Activated CD4-positive, alpha-beta memory T cell treated with anti-CD3 and anti-CD28 coated beads for 36 hours (primary cell): ENCODE data around the gene TCERG1L. TPM values are rescaled to one million over a fixed set of nuclear protein-coding genes. Genes with fewer than 3 reads are reported as not detected.

Source experiments
- CTCF ChIA-PET: fragments of 350-600 bp; sonication (Branson Sonifier 250); formaldehyde crosslinking; loops from one replicate; lab custom pipeline; 2021; ENCODE audit warnings: antibody characterized with exemption, inconsistent platforms; lab: Charles Lee
- POLR2A ChIA-PET: fragments of 350-600 bp; sonication (Branson Sonifier 250); formaldehyde crosslinking; loops from one replicate; lab custom pipeline; 2021; ENCODE audit warnings: antibody characterized with exemption; lab: Charles Lee
- DNase-seq: peaks from one replicate; pipeline ENCODE4 v3.0.0-alpha.2; 2020
- H3K27ac Mint-ChIP-seq: one replicate; pipeline ENCODE4 v1.8.0; 2021; ENCODE audit warnings: mixed read lengths
- H3K27me3 Mint-ChIP-seq: one replicate; pipeline ENCODE4 v1.8.0; 2021; ENCODE audit warnings: mixed read lengths
- H3K36me3 Mint-ChIP-seq: one replicate; pipeline ENCODE4 v1.8.0; 2021; ENCODE audit warnings: mixed read lengths
- H3K4me1 Mint-ChIP-seq: one replicate; pipeline ENCODE4 v1.8.0; 2021; ENCODE audit warnings: low read depth, mixed read lengths
- H3K4me3 Mint-ChIP-seq: one replicate; pipeline ENCODE4 v1.8.0; 2021; ENCODE audit warnings: mild to moderate bottlenecking, mixed read lengths
- H3K9me3 Mint-ChIP-seq: one replicate; pipeline ENCODE4 v1.8.0; 2021; ENCODE audit warnings: mixed read lengths
- intact Hi-C: fragments of 100-400 bp; cut with micrococcal nuclease; formaldehyde crosslinking; loops from one replicate; pipeline ENCODE4 v1.15.1; 2023
- total RNA-seq, 2 experiments: library from RNA; stranded (reverse); gene quantifications; one replicate each; pipeline ENCODE4 v1.2.3, GENCODE V29; 2021

TCERG1L gene
- total RNA-seq, 2 experiments from 2014 or later = not detected

- no peaks in the 10 kb centered on the region for H3K36me3 Mint-ChIP-seq
- POLR2A ChIA-PET = no interaction called here
- intact Hi-C loops = no loop called here
- DNase-seq = no peak
- no peaks in the 10 kb centered on the region for H3K4me1 Mint-ChIP-seq
- H3K27me3 Mint-ChIP-seq = no peaks in the 10 kb centered on the region
- no peak overlapping the region for H3K27ac Mint-ChIP-seq
- no peaks in the 10 kb centered on the region for H3K9me3 Mint-ChIP-seq
- H3K4me3 Mint-ChIP-seq = no peak overlapping the region
- CTCF ChIA-PET = no interaction called here
Observed at GRCh38 chr10:131166486-131166885, 145.0 kb downstream of the TCERG1L start.

DNA sequence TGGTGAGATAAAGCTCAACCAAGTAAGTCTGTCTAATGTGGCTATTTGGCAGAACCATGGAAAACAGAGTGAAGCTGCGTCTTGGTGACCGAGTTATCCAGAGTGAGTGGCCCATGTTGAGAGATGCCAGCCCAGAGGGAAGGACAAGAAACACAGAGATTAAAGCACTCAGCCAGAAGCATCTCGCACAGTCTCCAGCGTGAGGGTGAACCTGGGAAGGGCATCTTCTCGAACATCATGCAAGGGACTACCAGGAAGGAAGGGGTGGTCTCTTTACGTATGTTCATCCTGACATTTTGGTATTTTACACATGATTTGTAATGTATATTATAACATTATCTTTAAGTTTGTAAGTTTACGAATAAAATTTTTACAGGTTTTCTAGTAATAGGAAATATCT is 146.4 kb downstream of the TCERG1L start:
- H3K27me3 Mint-ChIP-seq = no peaks in the 10 kb centered on the region

DNA sequence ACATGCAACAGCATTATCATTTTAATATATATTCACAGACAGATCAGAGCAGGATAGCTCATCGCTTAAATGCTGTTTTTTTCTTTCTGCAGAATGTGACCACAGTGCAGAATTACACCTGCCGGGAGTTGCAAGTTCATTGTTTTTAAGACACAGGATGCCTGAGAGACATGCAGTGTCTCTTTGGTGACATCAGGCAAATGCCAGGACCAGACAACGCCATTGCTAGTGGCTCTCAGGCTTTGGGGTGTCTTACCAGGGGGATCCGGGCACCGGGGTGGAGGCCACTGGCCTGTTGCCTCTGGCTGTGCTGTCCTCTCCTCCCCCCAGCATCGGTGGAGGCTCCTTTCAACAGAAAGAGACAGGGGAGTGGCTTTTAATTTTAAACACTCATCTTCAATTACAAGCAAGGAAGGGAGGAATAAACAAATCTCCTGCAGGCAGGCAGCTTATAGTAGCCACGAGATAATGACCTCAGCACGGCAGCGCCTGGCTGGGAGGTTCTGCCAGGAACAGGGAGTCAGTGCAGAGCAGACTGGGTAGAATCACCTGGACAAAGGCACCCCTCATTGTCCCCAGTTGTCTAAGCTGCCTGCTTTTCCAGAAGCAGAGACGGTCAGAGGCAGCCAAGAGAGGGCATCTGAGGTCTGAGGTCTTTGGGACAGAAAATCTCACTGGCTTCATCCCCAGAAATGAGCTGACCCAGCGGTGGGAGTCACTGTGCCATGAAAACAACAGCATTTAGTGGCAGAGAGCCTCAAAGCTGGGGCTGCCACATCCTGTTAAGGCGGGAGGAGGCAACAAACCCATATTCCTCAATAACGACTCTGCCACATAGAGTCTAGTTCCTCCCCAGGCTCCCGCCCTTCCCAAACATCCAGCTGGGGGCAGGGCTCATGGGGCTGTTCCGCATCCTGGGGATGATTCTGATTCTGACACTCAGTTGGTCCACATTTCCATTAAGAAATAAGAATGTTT is 148.4 kb downstream of the TCERG1L start:
- no peak overlapping the region for H3K27ac Mint-ChIP-seq
- H3K4me3 Mint-ChIP-seq = no peak overlapping the region
- intact Hi-C loops = no loop called here
- POLR2A ChIA-PET = no interaction called here
- H3K27me3 Mint-ChIP-seq = no peaks in the 10 kb centered on the region
- no peaks in the 10 kb centered on the region for H3K36me3 Mint-ChIP-seq
- H3K4me1 Mint-ChIP-seq = no peaks in the 10 kb centered on the region
- no peak for DNase-seq
- H3K9me3 Mint-ChIP-seq = no peaks in the 10 kb centered on the region
- CTCF ChIA-PET = no interaction called here

More for the DNA sequence above, 146.4 kb downstream of the TCERG1L start:
- Mint-ChIP-seq H3K9me3 (no peaks in the 10 kb centered on the region), H3K4me1 (no peaks in the 10 kb centered on the region), H3K27ac (no peak overlapping the region), H3K4me3 (no peak overlapping the region), H3K36me3 (no peaks in the 10 kb centered on the region)
- POLR2A ChIA-PET = no interaction called here
- no peak for DNase-seq
- intact Hi-C loops = no loop called here
- CTCF ChIA-PET = no interaction called here

DNA sequence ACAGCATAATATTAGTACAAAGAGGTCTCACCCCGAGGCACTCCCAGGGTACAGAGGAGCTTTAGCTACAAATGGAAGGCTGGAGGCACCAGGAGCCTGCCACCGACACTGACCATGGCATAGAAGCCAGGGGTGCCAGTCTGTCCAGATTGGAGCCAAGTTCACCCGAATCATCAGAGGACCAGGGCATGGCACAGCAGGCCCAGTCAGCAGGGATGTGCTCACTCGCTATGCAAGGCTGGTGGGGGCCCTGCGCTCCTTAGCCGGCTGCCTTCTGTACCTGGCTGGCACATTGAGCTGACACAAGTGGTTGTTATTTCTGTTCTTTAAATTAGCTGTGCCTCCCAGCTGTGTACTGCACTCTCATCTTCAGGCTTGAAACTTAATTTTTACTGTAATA is 149.3 kb downstream of the TCERG1L start:
- Mint-ChIP-seq H3K27ac (no peak overlapping the region), H3K9me3 (no peaks in the 10 kb centered on the region), H3K4me3 (no peak overlapping the region), H3K36me3 (no peaks in the 10 kb centered on the region), H3K4me1 (no peaks in the 10 kb centered on the region), H3K27me3 (no peaks in the 10 kb centered on the region)
- CTCF ChIA-PET = no interaction called here
- intact Hi-C loops = no loop called here
- POLR2A ChIA-PET = no interaction called here
- DNase-seq = no peak

- Mint-ChIP-seq H3K27ac (no peak overlapping the region), H3K4me1 (no peaks in the 10 kb centered on the region), H3K27me3 (no peaks in the 10 kb centered on the region), H3K36me3 (no peaks in the 10 kb centered on the region), H3K9me3 (no peaks in the 10 kb centered on the region), H3K4me3 (no peak overlapping the region)
- ChIA-PET POLR2A (no interaction called here), CTCF (no interaction called here)
- DNase-seq = no peak
- intact Hi-C loops = no loop called here
Observed at GRCh38 chr10:131161087-131161486, 150.4 kb downstream of the TCERG1L start.

DNA sequence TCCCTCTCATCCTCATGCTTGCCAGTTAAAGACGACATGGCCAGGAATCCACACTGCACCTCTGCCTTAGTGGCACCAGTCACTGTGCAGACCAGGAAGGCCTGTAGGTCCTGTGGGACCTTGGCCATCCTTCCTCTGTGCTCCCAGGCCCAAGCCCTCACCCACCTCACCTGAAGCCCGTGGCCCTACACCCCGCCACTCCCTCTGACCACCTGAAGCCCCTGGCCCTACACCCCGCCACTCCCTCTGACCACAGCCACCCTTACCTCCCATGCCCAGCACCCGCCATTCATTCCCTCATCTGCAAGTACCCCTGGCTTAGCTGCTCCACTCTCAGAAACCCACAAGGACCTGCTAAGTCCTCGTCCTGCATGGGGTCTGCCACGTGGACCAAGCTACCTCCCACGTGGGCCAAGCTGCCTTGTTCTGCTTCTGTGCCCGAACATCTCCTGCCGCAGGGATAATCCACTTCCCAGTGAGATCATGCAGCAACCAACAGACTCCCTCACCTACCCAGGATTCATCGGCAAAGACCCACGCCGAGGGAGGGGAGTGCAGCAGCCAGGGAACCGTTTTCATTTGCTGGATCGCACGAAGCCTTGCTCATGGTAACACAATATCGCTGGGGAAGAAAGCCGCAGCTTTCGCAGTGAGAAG is 151.2 kb downstream of the TCERG1L start:
- no peaks in the 10 kb centered on the region for H3K27me3 Mint-ChIP-seq
- H3K9me3 Mint-ChIP-seq = no peaks in the 10 kb centered on the region
- no peak overlapping the region for H3K27ac Mint-ChIP-seq
- intact Hi-C loops = no loop called here
- DNase-seq = no peak
- CTCF ChIA-PET = no interaction called here
- POLR2A ChIA-PET = no interaction called here
- no peaks in the 10 kb centered on the region for H3K36me3 Mint-ChIP-seq
- H3K4me1 Mint-ChIP-seq = no peaks in the 10 kb centered on the region
- no peak overlapping the region for H3K4me3 Mint-ChIP-seq

DNA sequence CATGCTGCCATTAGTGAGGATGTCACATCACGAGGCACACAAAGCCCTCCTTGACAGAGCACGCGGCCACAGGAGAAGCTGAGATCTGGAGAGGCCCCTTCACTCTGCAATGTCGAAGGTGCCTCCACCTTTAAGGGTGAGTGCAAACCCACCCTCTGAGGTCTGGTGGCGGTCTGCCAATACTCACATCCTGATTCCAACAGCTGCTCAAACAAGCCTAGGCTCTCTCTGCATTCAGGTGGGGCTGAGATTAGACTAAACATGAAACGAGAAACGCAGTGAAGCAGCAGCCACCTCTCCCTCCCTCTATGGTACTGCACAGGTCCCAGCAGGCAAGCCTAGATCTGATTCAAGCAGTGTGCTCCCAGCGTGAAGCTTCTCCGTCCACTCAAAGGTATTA is 151.8 kb downstream of the TCERG1L start:
- no peaks in the 10 kb centered on the region for H3K27me3 Mint-ChIP-seq
- H3K4me1 Mint-ChIP-seq = no peaks in the 10 kb centered on the region
- no peak for DNase-seq
- no peaks in the 10 kb centered on the region for H3K36me3 Mint-ChIP-seq
- CTCF ChIA-PET = no interaction called here
- H3K27ac Mint-ChIP-seq = no peak overlapping the region
- no peaks in the 10 kb centered on the region for H3K9me3 Mint-ChIP-seq
- H3K4me3 Mint-ChIP-seq = no peak overlapping the region
- POLR2A ChIA-PET = interaction anchor here (0.5 kb wide), 1 partner anchor 13 kb away, joined by 3 read pairs; no protein-coding TSS in a partner anchor
- intact Hi-C loops = no loop called here

DNA sequence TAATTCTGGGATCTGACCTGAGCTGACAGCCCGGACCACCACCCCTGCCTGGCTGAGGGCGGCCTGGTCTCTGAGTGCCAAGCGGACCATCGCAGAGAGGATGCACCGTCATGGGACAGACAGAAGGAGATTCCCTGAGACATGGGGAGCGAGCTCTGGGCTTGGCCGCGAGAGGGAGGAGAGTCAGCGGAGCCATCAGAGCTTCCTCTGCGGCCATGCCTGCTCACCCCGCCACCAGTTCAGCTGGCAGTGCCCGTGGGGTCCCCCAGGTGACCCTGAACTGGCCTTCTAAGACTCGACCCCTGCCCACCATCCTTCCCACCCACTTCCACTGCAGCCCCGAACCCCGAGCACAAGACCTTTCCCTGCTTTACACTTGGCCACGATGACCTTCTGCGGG is 152.8 kb downstream of the TCERG1L start:
- intact Hi-C loops = no loop called here
- Mint-ChIP-seq H3K27ac (no peak overlapping the region), H3K4me3 (no peak overlapping the region)

DNA sequence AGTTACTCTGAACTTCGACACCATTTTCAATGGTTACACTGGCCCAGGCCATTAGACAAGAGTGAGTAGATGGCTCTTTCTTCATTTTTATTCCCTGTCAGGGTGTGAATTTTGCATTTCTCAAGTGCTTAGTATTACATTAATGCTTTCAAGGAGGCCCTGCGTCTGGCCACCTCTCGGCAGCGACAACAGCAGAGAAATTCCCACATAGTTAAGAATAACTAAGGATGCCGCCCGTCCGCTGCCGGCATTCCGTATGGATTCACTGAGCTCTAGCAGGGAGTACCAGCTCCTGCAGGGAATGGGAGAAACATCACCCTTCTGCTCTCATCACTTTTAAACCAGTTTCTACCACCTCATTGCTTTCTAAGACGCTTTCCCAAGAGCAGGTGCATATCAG is 153.6 kb downstream of the TCERG1L start:
- Mint-ChIP-seq H3K9me3 (peaks cover 3% of the 10 kb centered on the region), H3K4me3 (no peak overlapping the region), H3K27ac (no peak overlapping the region), H3K36me3 (no peaks in the 10 kb centered on the region), H3K27me3 (peaks cover 1% of the 10 kb centered on the region), H3K4me1 (no peaks in the 10 kb centered on the region)
- POLR2A ChIA-PET = no interaction called here
- intact Hi-C loops = no loop called here
- DNase-seq = no peak
- CTCF ChIA-PET = interaction anchor here (0.6 kb wide), 1 partner anchor 135 kb away, joined by 3 read pairs; no protein-coding TSS in a partner anchor

More for the DNA sequence above, 152.8 kb downstream of the TCERG1L start:
- ChIA-PET CTCF (no interaction called here), POLR2A (no interaction called here)
- DNase-seq = no peak
- Mint-ChIP-seq H3K4me1 (no peaks in the 10 kb centered on the region), H3K27me3 (peaks cover 1% of the 10 kb centered on the region), H3K36me3 (no peaks in the 10 kb centered on the region), H3K9me3 (no peaks in the 10 kb centered on the region)

DNA sequence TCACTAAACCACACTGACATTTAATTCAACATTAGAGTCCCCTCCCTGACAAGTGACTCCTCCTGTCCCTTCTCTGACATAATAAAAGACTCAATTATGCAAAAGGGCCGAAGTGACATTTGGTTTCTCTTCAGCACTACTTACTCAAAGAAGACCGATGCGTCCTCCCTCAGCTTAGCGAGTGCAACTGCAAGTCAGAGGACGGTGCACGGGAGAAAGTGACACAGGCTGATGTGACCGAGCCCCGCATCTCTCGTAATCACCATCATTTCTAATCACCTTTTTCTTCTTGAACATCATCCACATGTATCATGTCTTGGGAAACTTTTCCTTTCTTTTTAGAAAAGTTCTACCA is 155.7 kb downstream of the TCERG1L start:
- CTCF ChIA-PET = no interaction called here

DNA sequence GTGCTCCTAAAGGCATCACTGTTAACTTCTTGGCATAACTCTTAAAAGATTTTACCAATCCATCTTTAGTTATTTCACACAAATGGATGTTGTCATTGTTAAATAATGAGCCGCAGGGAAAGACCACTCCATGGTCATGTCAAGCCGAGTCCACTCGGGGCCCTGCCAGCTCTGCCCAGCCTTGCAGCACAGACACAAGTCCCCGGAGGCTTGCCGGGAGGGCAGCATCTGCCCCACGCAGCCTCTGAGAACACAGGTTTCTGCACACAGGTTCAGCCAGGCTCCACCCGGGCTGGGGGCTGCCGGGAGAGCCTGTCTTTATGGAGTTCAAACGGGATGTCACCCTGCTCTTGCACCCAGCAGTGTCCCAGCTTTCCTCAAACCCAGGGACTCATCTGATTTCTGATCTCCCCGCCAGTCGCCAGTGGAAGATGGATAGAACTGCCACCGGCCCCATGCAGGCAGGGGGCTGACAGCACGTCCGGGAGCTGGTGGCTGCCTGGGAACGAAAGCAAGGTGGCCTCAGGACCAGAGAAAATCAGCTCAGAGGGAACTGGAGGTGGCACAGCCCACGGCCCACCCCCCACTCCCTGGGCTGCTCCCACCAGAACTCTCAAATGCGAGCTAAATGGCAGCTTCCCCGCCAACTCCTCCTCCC is 156.2 kb downstream of the TCERG1L start:
- ChIA-PET POLR2A (no interaction called here), CTCF (no interaction called here)
- intact Hi-C loops = no loop called here
- Mint-ChIP-seq H3K36me3 (peaks cover 2% of the 10 kb centered on the region), H3K27ac (no peak overlapping the region), H3K4me1 (no peaks in the 10 kb centered on the region), H3K9me3 (peaks cover 19% of the 10 kb centered on the region), H3K27me3 (peaks cover 1% of the 10 kb centered on the region), H3K4me3 (no peak overlapping the region)
- no peak for DNase-seq

More for the DNA sequence above, 155.7 kb downstream of the TCERG1L start:
- DNase-seq = no peak
- no peak overlapping the region for H3K27ac Mint-ChIP-seq
- intact Hi-C loops = no loop called here
- peaks cover 17% of the 10 kb centered on the region for H3K9me3 Mint-ChIP-seq
- H3K27me3 Mint-ChIP-seq = peaks cover 1% of the 10 kb centered on the region
- H3K36me3 Mint-ChIP-seq = peaks cover 2% of the 10 kb centered on the region
- no peaks in the 10 kb centered on the region for H3K4me1 Mint-ChIP-seq
- H3K4me3 Mint-ChIP-seq = no peak overlapping the region
- POLR2A ChIA-PET = no interaction called here

DNA sequence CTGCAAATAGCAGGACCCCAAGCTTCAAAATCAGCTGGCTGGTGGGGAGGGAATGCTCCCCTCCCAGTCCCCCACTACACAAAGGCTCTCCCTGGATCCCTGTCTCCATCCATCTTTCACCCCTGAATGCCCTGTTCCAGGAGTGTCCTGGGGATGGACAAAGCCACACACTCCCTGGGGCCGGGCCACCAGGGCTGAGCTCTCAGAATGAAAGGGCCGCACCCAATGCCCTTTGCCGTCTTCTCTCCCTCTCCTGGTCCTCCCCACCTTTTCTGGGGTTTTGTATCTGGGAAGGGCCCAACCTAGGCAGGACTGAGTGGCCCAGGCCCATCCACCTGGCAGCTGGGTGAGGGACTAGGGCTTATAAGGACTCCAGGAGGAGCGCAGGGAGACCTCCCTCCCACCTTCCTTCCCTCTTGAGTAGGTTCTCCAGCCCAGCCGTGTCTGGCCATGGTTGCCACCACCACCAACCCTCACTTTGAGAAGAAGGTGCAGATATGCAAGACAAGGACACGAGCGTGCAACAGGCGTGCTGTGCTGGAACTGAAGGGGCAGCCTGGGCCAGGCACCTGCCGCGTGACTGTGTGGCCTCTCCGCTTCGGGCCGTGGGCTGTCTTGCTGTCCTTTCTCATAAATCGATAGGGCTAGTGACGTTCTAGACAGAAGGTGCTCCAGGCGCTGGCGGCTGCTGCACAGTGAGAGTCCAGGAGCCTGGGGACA is 157.1 kb downstream of the TCERG1L start:
- ChIA-PET POLR2A (no interaction called here), CTCF (no interaction called here)
- Mint-ChIP-seq H3K4me3 (no peak overlapping the region), H3K27ac (no peak overlapping the region), H3K4me1 (no peaks in the 10 kb centered on the region), H3K36me3 (peaks cover 2% of the 10 kb centered on the region), H3K9me3 (peaks cover 19% of the 10 kb centered on the region), H3K27me3 (peaks cover 1% of the 10 kb centered on the region)
- DNase-seq = no peak
- intact Hi-C loops = no loop called here
